ENCODE data around the gene FARP1. TPM values are rescaled to one million over a fixed set of nuclear protein-coding genes. Genes with fewer than 3 reads are reported as not detected.

The FARP1 gene
- total and polyA plus RNA-seq, 2 of the 8 experiments (the other 6 are each of a cell fraction or from before 2014, with no cell fraction given): 24.7 to 104 TPM

- no peak for TF ChIP-seq EP300 (IDR thresholded peaks at IDR 0.05; ENCODE audit: borderline replicate concordance in 1 of 2, low read depth in 2 of 2, low read length in 2 of 2)
- no peak for TF ChIP-seq RNF2 (IDR thresholded peaks at IDR 0.05; ENCODE audit: borderline replicate concordance, low read depth, low read length, missing control alignments, poor library complexity, severe bottlenecking)
- TF ChIP-seq RBBP5 (IDR thresholded peaks at IDR 0.05; ENCODE audit: borderline replicate concordance, low read depth, low read length): no peak
- TF ChIP-seq CHD7 (IDR thresholded peaks at IDR 0.05; ENCODE audit: insufficient replicate concordance, low read length): no peak
- TF ChIP-seq SAP30 (IDR thresholded peaks at IDR 0.05; ENCODE audit: insufficient read depth, insufficient replicate concordance, low read length): no peak
- no peak for TF ChIP-seq ATF3 (IDR thresholded peaks at IDR 0.05; ENCODE audit: insufficient read depth, low read depth, low read length)
- no peak for TF ChIP-seq HDAC6 (IDR thresholded peaks at IDR 0.05; ENCODE audit: low read depth, low read length)
Measured at GRCh38 chr13:98285317-98285716, 142.4 kb downstream of the FARP1 start (continued).

All from H1 (cell line).